ENCODE measurements around the gene TEX53. TPM values are rescaled to one million over a fixed set of nuclear protein-coding genes. Genes with fewer than 3 reads are reported as not detected.

The TEX53 gene
- polyA plus RNA-seq, 1 donor from 2014 or later: not detected

- Histone ChIP-seq H3K4me2 (ENCODE audit: low read length) (no peak overlapping the region), H3K36me3 (ENCODE audit: insufficient read depth, low read length) (no peaks in the 10 kb centered on the region), H3K27me3 (ENCODE audit: insufficient read depth, low read depth, low read length) (no peaks in the 10 kb centered on the region), H4K20me1 (ENCODE audit: insufficient read depth) (no peaks in the 10 kb centered on the region), H3K4me3 (ENCODE audit: low read length) (no peak overlapping the region), H2AFZ (ENCODE audit: low read depth, low read length) (no peak overlapping the region), H3K27ac (ENCODE audit: low read length) (no peak overlapping the region), H3K79me2 (replicated peaks; ENCODE audit: insufficient read depth, low read length) (no peaks in the 10 kb centered on the region), H3K9me3 (ENCODE audit: low read length) (no peaks in the 10 kb centered on the region), H3F3A (ENCODE audit: insufficient read depth, low read length, poor library complexity, severe bottlenecking) (no peaks in the 10 kb centered on the region), H3K9ac (ENCODE audit: low read length) (no peak overlapping the region), H3K9me2 (ENCODE audit: insufficient read depth, low read length) (no peaks in the 10 kb centered on the region)
- no peak for TF ChIP-seq POLR2AphosphoS5 (IDR thresholded peaks at IDR 0.05)
- no peak for TF ChIP-seq REST (IDR thresholded peaks at IDR 0.05; ENCODE audit: borderline replicate concordance)
- TF ChIP-seq CTCF (IDR thresholded peaks at IDR 0.05; ENCODE audit: poor library complexity, severe bottlenecking): no peak
- no peak for TF ChIP-seq SMC3 (conservative IDR thresholded peaks at IDR 0.05; ENCODE audit: poor library complexity)
- TF ChIP-seq TAF1 (IDR thresholded peaks at IDR 0.05; ENCODE audit: low read depth): no peak
- TF ChIP-seq EZH2 (IDR thresholded peaks at IDR 0.05; ENCODE audit: borderline replicate concordance, insufficient read depth, low read length, poor library complexity, severe bottlenecking): no peak
- no peak for TF ChIP-seq EP300 (conservative IDR thresholded peaks at IDR 0.05; ENCODE audit: poor library complexity, severe bottlenecking)
Measured at GRCh38 chr9:114666851-114667250, 9.2 kb upstream of the TEX53 start.

- Histone ChIP-seq H3K27ac (ENCODE audit: low read length) (no peak overlapping the region), H3K4me2 (ENCODE audit: low read length) (no peak overlapping the region), H3K9me3 (ENCODE audit: low read length) (no peaks in the 10 kb centered on the region), H3K27me3 (ENCODE audit: insufficient read depth, low read depth, low read length) (no peaks in the 10 kb centered on the region), H3K79me2 (replicated peaks; ENCODE audit: insufficient read depth, low read length) (no peaks in the 10 kb centered on the region), H3F3A (ENCODE audit: insufficient read depth, low read length, poor library complexity, severe bottlenecking) (no peaks in the 10 kb centered on the region), H2AFZ (ENCODE audit: low read depth, low read length) (no peak overlapping the region), H3K9ac (ENCODE audit: low read length) (no peak overlapping the region), H4K20me1 (ENCODE audit: insufficient read depth) (no peaks in the 10 kb centered on the region), H3K4me3 (ENCODE audit: low read length) (no peak overlapping the region), H3K9me2 (ENCODE audit: insufficient read depth, low read length) (no peaks in the 10 kb centered on the region), H3K36me3 (ENCODE audit: insufficient read depth, low read length) (no peaks in the 10 kb centered on the region)
- no peak for TF ChIP-seq POLR2AphosphoS5 (IDR thresholded peaks at IDR 0.05)
- TF ChIP-seq RAD21 (conservative IDR thresholded peaks at IDR 0.05): no peak
- no peak for TF ChIP-seq MXI1 (conservative IDR thresholded peaks at IDR 0.05; ENCODE audit: poor library complexity, severe bottlenecking)
- no peak for TF ChIP-seq SMC3 (conservative IDR thresholded peaks at IDR 0.05; ENCODE audit: poor library complexity)
- TF ChIP-seq TAF1 (IDR thresholded peaks at IDR 0.05; ENCODE audit: low read depth): no peak
- no peak for TF ChIP-seq EZH2 (IDR thresholded peaks at IDR 0.05; ENCODE audit: borderline replicate concordance, insufficient read depth, low read length, poor library complexity, severe bottlenecking)
- TF ChIP-seq CTCF (IDR thresholded peaks at IDR 0.05; ENCODE audit: poor library complexity, severe bottlenecking): no peak
- TF ChIP-seq REST (IDR thresholded peaks at IDR 0.05; ENCODE audit: borderline replicate concordance): no peak
- no peak for TF ChIP-seq EP300 (conservative IDR thresholded peaks at IDR 0.05; ENCODE audit: poor library complexity, severe bottlenecking)
Measured at GRCh38 chr9:114666401-114666800, 8.8 kb upstream of the TEX53 start.
